ENCODE measurements around the gene TTPAL.

TTPAL gene

GRCh38 chr20:44527716-44528199 lies 52.1 kb downstream of the TTPAL start:
- H3K4me3 ChIP-seq (replicated peaks; ENCODE audit: insufficient read depth, low read length), result no peak overlapping the region
- no peak for DNase-seq (ENCODE audit: low read depth in 1 of 2, low spot score in 1 of 2)
- H3K27me3 ChIP-seq (ENCODE audit: insufficient read depth, poor library complexity, severe bottlenecking), result no peaks in the 10 kb centered on the region
- H3K27ac ChIP-seq (replicated peaks), result no peak overlapping the region
- TF ChIP-seq GABPA (IDR thresholded peaks at IDR 0.05; ENCODE audit: low read depth) (no peak), POLR2AphosphoS5 (IDR thresholded peaks at IDR 0.05; ENCODE audit: low read depth) (no peak), CTCF (IDR thresholded peaks at IDR 0.05; ENCODE audit: insufficient read depth, low read length) (no peak), SPI1 (IDR thresholded peaks at IDR 0.05; ENCODE audit: borderline replicate concordance, low read depth) (no peak), REST (IDR thresholded peaks at IDR 0.05; ENCODE audit: insufficient replicate concordance, low read depth) (no peak)

- H3K27ac ChIP-seq (replicated peaks), result no peak overlapping the region
- no peak for DNase-seq (ENCODE audit: low read depth in 1 of 2, low spot score in 1 of 2)
- TF ChIP-seq SPI1 (IDR thresholded peaks at IDR 0.05; ENCODE audit: borderline replicate concordance, low read depth), result no peak
- TF ChIP-seq REST (IDR thresholded peaks at IDR 0.05; ENCODE audit: insufficient replicate concordance, low read depth), result no peak
- TF ChIP-seq POLR2AphosphoS5 (IDR thresholded peaks at IDR 0.05; ENCODE audit: low read depth), result no peak
- no peak for TF ChIP-seq CTCF (IDR thresholded peaks at IDR 0.05; ENCODE audit: insufficient read depth, low read length)
- TF ChIP-seq GABPA (IDR thresholded peaks at IDR 0.05; ENCODE audit: low read depth), result no peak
- no peak overlapping the region for H3K4me3 ChIP-seq (replicated peaks; ENCODE audit: insufficient read depth, low read length)
- H3K27me3 ChIP-seq (ENCODE audit: insufficient read depth, poor library complexity, severe bottlenecking), result no peaks in the 10 kb centered on the region
Measured at GRCh38 chr20:44528309-44528708, 52.6 kb downstream of the TTPAL start.

GRCh38 chr20:44532259-44532980 lies 56.7 kb downstream of the TTPAL start:
- Histone ChIP-seq H3K27ac (replicated peaks) (no peak overlapping the region), H3K4me3 (replicated peaks; ENCODE audit: insufficient read depth, low read length) (peak overlapping the region; percentile 62), H3K27me3 (ENCODE audit: insufficient read depth, poor library complexity, severe bottlenecking) (no peaks in the 10 kb centered on the region)
- no peak for DNase-seq (ENCODE audit: low read depth in 1 of 2, low spot score in 1 of 2)
- no peak for TF ChIP-seq GABPA (IDR thresholded peaks at IDR 0.05; ENCODE audit: low read depth)

- Histone ChIP-seq H3K4me3 (replicated peaks; ENCODE audit: insufficient read depth, low read length) (no peak overlapping the region), H3K27ac (replicated peaks) (no peak overlapping the region), H3K27me3 (ENCODE audit: insufficient read depth, poor library complexity, severe bottlenecking) (no peaks in the 10 kb centered on the region)
- no peak for DNase-seq (ENCODE audit: low read depth in 1 of 2, low spot score in 1 of 2)
- TF ChIP-seq GABPA (IDR thresholded peaks at IDR 0.05; ENCODE audit: low read depth) (no peak), REST (IDR thresholded peaks at IDR 0.05; ENCODE audit: insufficient replicate concordance, low read depth) (no peak), CTCF (IDR thresholded peaks at IDR 0.05; ENCODE audit: insufficient read depth, low read length) (no peak), SPI1 (IDR thresholded peaks at IDR 0.05; ENCODE audit: borderline replicate concordance, low read depth) (no peak), POLR2AphosphoS5 (IDR thresholded peaks at IDR 0.05; ENCODE audit: low read depth) (no peak)
Measured at GRCh38 chr20:44532981-44533331, 57.3 kb downstream of the TTPAL start.

Data from HL-60 (cell line).